Memory B cell (primary cell): Measurements from ENCODE around the gene TSHZ2.

Experiments
- ATAC-seq: fragments of 150-1000 bp; cut with Tn5 transposase; 2 replicates; pipeline ENCODE4 v1.10.0; 2021; ENCODE audit warnings: low read depth, mild to moderate bottlenecking, moderate library complexity
- DNase-seq, 2 donors: peaks; one replicate each; pipeline ENCODE4 v3.0.0; 2022; ENCODE audit warnings: low spot score in 2 of 2
- H3K27ac Mint-ChIP-seq: one replicate; pipeline ENCODE4 v1.8.0; 2022; ENCODE audit warnings: mild to moderate bottlenecking, moderate library complexity, mixed read lengths
- H3K27me3 Mint-ChIP-seq: one replicate; pipeline ENCODE4 v1.8.0; 2022; ENCODE audit warnings: mixed read lengths
- H3K36me3 Mint-ChIP-seq: one replicate; pipeline ENCODE4 v1.8.0; 2022; ENCODE audit warnings: mild to moderate bottlenecking, mixed read lengths
- H3K4me1 Mint-ChIP-seq: one replicate; pipeline ENCODE4 v1.8.0; 2022; ENCODE audit warnings: mixed read lengths
- H3K4me3 Mint-ChIP-seq: one replicate; pipeline ENCODE4 v1.8.0; 2022; ENCODE audit warnings: mild to moderate bottlenecking, moderate library complexity, mixed read lengths
- H3K9me3 Mint-ChIP-seq: one replicate; pipeline ENCODE4 v1.8.0; 2022; ENCODE audit warnings: mixed read lengths

TSHZ2 gene

DNA sequence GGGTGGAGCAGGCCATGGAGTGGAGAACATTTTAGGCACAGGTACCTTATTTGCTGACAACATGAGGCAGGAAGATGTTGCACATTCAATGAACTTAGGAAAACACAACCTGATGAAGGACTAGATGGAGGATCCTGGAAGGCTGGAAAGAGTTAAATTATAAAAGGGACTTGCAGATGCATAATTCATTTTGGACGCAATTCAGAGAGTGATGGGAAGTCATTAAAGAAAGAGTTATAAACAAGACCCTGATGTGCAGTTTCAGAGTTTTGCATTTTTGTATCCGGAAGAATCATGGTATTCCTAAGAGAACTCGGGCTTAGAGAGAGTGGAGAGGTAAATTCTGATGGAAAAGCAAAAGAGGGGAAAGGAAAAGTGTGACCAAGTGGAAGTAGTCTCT lies 104.5 kb downstream of the TSHZ2 start:
- H3K27me3 Mint-ChIP-seq, result peaks cover 9% of the 10 kb centered on the region
- H3K4me3 Mint-ChIP-seq, result no peak overlapping the region
- DNase-seq (no peak), ATAC-seq (no peak)
- peaks cover 4% of the 10 kb centered on the region for H3K36me3 Mint-ChIP-seq
- H3K9me3 Mint-ChIP-seq, result peaks cover 4% of the 10 kb centered on the region
- H3K27ac Mint-ChIP-seq, result no peak overlapping the region
- H3K4me1 Mint-ChIP-seq, result peaks cover 8% of the 10 kb centered on the region

DNA sequence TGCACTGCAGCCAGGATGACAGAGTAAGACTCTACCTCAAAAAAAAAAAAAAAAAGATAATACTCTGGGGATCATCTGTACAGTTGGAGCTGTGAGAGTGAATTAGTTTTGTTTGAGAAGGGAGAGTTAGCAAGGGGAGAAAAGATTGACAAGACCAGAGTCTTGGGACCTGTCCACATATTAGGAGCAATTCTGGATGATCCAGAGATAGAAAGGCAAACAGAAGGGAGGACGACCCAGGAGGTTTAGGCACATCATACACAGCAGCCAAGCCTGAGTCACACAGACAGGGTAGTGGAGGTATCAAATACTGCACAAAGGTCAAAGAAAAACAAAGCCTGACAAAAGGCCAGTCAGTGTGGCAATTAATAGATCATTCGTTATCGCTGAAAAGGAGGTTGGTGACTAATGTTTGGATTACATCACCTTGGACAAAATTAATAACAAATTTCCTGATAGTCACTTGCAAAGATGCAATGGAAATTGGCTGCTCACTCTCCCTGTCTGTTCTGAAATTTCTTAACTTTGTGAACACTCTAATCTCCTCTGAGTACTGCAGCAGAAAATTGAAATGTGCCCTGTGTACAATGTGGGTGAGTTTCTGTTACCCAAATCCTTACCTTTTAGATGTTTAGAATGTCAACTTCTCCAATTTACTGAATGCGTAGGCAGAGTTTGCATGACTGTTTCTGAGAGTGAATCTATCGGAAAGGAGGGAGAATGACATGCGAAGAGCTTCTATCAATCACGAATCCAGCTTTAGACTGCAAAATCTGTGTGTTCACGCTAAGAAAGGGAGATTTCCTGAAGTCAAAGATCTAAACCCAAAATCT lies 105.4 kb downstream of the TSHZ2 start:
- DNase-seq, result no peak
- peak; percentile 45 for ATAC-seq
- H3K36me3 Mint-ChIP-seq, result peaks cover 4% of the 10 kb centered on the region
- peaks cover 8% of the 10 kb centered on the region for H3K4me1 Mint-ChIP-seq
- peaks cover 8% of the 10 kb centered on the region for H3K27me3 Mint-ChIP-seq
- H3K4me3 Mint-ChIP-seq, result no peak overlapping the region
- peaks cover 4% of the 10 kb centered on the region for H3K9me3 Mint-ChIP-seq
- H3K27ac Mint-ChIP-seq, result no peak overlapping the region

- Mint-ChIP-seq H3K4me1 (no peaks in the 10 kb centered on the region), H3K9me3 (no peaks in the 10 kb centered on the region), H3K4me3 (no peak overlapping the region), H3K27ac (no peak overlapping the region), H3K27me3 (no peaks in the 10 kb centered on the region), H3K36me3 (no peaks in the 10 kb centered on the region)
- no peak for DNase-seq
- ATAC-seq, result no peak
Measured at GRCh38 chr20:53078761-53079160, 106.6 kb downstream of the TSHZ2 start.

DNA sequence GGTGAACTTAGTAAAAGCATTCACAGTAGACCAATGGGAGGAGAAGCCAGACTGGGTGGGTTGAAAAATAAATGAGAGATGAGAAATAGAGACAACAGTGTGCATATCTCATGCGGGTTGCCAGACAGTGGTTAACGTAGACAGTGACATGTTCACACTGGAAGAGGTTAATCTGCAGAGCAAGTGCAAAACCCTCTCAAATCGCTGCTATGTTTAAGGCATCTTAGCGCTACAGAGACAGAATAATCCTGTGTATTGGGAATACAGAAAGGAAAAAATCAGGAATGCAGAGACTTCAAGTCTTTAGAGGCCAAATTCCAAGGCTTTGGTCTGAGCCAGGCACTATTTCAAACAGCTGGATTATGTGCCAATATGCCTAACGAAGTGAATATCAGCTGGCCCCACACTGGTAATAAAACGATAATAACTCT lies 107.1 kb downstream of the TSHZ2 start:
- DNase-seq (no peak), ATAC-seq (no peak)
- Mint-ChIP-seq H3K4me1 (no peaks in the 10 kb centered on the region), H3K27ac (no peak overlapping the region), H3K36me3 (no peaks in the 10 kb centered on the region), H3K4me3 (no peak overlapping the region), H3K9me3 (no peaks in the 10 kb centered on the region), H3K27me3 (no peaks in the 10 kb centered on the region)

DNA sequence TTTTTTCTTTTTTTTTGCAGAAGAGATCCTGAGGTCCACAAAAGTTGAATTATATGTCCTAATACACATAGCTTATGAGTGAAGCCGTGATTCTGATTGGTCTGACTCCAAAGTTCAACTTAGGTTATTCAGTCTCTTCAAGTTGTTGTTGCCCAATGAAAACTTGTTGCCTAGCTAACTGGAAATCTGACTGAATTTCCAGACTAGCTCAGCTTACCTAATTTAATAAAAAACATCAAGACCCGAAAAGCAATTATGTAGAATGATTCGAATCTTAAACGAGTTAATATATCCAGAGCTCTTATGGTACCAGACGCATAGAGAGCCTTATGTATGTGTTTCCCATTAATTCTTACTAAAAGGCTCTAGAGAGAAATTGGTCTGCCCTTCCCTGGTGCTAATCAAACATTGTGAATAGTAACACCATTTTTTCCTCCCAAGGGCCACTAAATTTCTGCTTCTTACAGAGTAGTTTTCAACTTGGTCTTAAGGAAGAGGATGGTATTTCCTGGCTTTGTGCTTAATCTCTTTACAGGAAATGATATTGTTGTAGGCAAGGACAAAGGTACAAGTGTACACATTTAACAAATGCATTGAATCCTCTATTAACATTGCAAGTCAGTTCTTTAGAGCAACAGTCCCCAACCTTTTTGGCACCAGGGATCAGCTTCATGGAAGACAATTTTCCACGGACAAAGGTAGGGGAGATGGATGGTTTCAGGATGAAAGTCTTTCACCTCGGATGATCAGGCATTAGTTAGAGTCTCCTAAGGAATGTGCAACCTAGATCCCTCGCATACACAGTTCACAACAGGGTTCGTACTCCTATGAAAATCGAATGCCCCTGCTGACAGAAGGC lies 107.9 kb downstream of the TSHZ2 start:
- DNase-seq, result no peak
- no peaks in the 10 kb centered on the region for H3K9me3 Mint-ChIP-seq
- no peak overlapping the region for H3K4me3 Mint-ChIP-seq
- H3K27ac Mint-ChIP-seq, result no peak overlapping the region
- ATAC-seq, result no peak
- H3K4me1 Mint-ChIP-seq, result no peaks in the 10 kb centered on the region
- H3K36me3 Mint-ChIP-seq, result no peaks in the 10 kb centered on the region
- H3K27me3 Mint-ChIP-seq, result no peaks in the 10 kb centered on the region

GRCh38 chr20:53080687-53080962 lies 108.5 kb downstream of the TSHZ2 start:
- H3K4me1 Mint-ChIP-seq, result peaks cover under 1% of the 10 kb centered on the region
- H3K9me3 Mint-ChIP-seq, result no peaks in the 10 kb centered on the region
- no peaks in the 10 kb centered on the region for H3K36me3 Mint-ChIP-seq
- ATAC-seq, result no peak
- H3K4me3 Mint-ChIP-seq, result no peak overlapping the region
- no peak for DNase-seq
- H3K27me3 Mint-ChIP-seq, result no peaks in the 10 kb centered on the region
- no peak overlapping the region for H3K27ac Mint-ChIP-seq

DNA sequence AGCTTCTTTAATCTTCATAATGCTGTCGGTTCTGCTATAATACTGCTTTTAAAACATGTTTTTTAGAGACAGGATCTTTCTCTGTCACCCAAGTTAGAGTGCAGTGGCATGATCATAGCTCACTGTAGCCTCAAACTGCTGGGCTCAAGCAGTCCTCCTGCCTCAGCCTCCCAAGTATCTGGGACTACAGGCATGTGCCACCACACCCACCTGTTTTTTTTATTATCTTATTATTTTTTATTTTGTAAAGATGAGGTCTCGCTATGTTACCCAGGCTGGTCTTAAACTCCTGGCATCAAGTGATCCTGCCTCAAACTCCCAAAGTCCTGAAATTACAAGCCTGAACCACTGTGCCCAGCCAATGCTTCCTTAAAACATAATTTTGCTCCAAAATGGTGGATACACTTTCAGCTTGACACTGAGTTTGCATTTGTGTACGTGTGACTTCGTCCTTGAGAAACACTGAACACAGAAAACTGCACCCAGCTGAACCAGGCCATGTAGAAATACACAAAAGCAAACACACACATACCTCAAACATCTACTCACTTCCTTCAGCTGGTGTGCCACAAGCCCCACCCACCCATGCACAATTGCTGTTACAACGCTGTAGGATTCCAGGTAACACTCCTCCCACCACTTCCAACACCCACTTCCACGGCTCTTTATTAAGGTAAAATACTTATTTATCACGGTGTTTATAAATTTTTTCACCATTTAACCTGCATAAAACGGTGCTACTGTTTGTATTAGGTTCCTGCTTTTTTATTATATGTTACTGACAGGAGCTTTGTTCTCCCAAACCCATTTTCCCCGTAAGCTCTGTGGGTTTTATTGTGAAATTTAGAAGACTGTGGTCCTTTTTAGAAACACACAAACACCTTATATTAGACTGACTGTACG lies 109.1 kb downstream of the TSHZ2 start:
- Mint-ChIP-seq H3K4me1 (peaks cover 5% of the 10 kb centered on the region), H3K36me3 (no peaks in the 10 kb centered on the region), H3K9me3 (no peaks in the 10 kb centered on the region), H3K27ac (no peak overlapping the region), H3K4me3 (no peak overlapping the region), H3K27me3 (no peaks in the 10 kb centered on the region)
- ATAC-seq, result no peak
- no peak for DNase-seq

- Mint-ChIP-seq H3K4me1 (peaks cover 5% of the 10 kb centered on the region), H3K4me3 (no peak overlapping the region), H3K27me3 (no peaks in the 10 kb centered on the region), H3K36me3 (no peaks in the 10 kb centered on the region), H3K9me3 (no peaks in the 10 kb centered on the region), H3K27ac (no peak overlapping the region)
- DNase-seq (no peak), ATAC-seq (no peak)
Measured at GRCh38 chr20:53081916-53082863, 110.0 kb downstream of the TSHZ2 start.

GRCh38 chr20:53083411-53083810 lies 111.3 kb downstream of the TSHZ2 start:
- no peak for ATAC-seq
- H3K27me3 Mint-ChIP-seq, result no peaks in the 10 kb centered on the region
- peaks cover 5% of the 10 kb centered on the region for H3K4me1 Mint-ChIP-seq
- no peaks in the 10 kb centered on the region for H3K36me3 Mint-ChIP-seq
- no peaks in the 10 kb centered on the region for H3K9me3 Mint-ChIP-seq
- no peak overlapping the region for H3K27ac Mint-ChIP-seq
- DNase-seq, result no peak
- H3K4me3 Mint-ChIP-seq, result no peak overlapping the region

- H3K9me3 Mint-ChIP-seq, result no peaks in the 10 kb centered on the region
- ATAC-seq, result no peak
- H3K27me3 Mint-ChIP-seq, result no peaks in the 10 kb centered on the region
- no peak overlapping the region for H3K27ac Mint-ChIP-seq
- H3K36me3 Mint-ChIP-seq, result no peaks in the 10 kb centered on the region
- H3K4me3 Mint-ChIP-seq, result no peak overlapping the region
- H3K4me1 Mint-ChIP-seq, result peaks cover 5% of the 10 kb centered on the region
- no peak for DNase-seq
Measured at GRCh38 chr20:53084408-53084997, 112.3 kb downstream of the TSHZ2 start.

- peak; percentile 92 for ATAC-seq
- no peaks in the 10 kb centered on the region for H3K9me3 Mint-ChIP-seq
- no peak for DNase-seq
- H3K36me3 Mint-ChIP-seq, result no peaks in the 10 kb centered on the region
- peaks cover 5% of the 10 kb centered on the region for H3K4me1 Mint-ChIP-seq
- H3K4me3 Mint-ChIP-seq, result no peak overlapping the region
- H3K27ac Mint-ChIP-seq, result no peak overlapping the region
- H3K27me3 Mint-ChIP-seq, result no peaks in the 10 kb centered on the region
Measured at GRCh38 chr20:53085720-53086119, 113.6 kb downstream of the TSHZ2 start.

DNA sequence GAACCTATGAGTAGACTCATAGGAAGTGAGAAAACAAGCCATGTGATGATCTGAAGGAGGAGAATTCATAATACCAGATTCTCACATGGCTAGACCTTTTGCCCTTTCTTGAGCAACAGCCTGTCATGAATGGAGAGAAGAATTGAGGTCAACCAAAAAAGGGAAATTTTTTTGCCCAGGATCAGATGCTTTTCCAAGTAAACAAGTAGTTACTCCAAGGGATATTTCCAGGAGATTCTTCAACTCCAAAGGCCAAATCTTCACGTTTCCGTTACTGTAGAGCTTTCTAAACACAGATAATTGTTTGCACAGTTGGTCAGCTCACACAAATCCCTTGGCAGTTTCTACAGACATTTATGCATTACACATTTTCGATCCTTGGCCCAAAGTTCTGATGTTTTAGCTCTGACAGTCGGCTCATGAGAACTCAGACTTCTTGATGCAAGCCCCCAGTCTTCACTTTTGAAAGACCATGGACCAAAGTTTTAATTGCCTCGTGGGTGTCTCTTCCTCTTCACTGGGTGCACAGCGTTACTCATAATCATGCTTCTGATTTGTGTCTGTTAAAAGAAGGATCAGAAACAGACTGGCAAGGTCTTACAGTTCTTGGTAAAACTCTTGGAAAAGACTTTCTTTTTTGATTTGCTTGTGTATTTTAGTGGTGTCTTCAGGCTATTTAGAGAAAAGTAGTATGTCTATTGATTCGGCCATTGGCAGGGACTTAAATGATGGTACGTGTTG lies 115.0 kb downstream of the TSHZ2 start:
- no peak overlapping the region for H3K4me3 Mint-ChIP-seq
- H3K27me3 Mint-ChIP-seq, result no peaks in the 10 kb centered on the region
- ATAC-seq, result no peak
- H3K4me1 Mint-ChIP-seq, result peaks cover 5% of the 10 kb centered on the region
- no peak overlapping the region for H3K27ac Mint-ChIP-seq
- DNase-seq, result no peak
- H3K9me3 Mint-ChIP-seq, result no peaks in the 10 kb centered on the region
- no peaks in the 10 kb centered on the region for H3K36me3 Mint-ChIP-seq
